HG02884 (cell line): ENCODE data around the gene MAP3K12.
A peak's percentile ranks its signal among the peaks of the same experiment; 100 is the strongest.
"Not testable (repeated sequence)": the region's sequence is repeated elsewhere in the genome, so short reads cannot be mapped to it uniquely, and the experiment has no call there.

Source experiments
- ATAC-seq: cut with Tn5 transposase; IDR thresholded peaks from one replicate; pipeline ENCODE4 v1.9.1; 2021; ENCODE audit warnings: mild to moderate bottlenecking, moderate library complexity; ENCODE audit not compliant: unreplicated experiment

MAP3K12 gene

DNA sequence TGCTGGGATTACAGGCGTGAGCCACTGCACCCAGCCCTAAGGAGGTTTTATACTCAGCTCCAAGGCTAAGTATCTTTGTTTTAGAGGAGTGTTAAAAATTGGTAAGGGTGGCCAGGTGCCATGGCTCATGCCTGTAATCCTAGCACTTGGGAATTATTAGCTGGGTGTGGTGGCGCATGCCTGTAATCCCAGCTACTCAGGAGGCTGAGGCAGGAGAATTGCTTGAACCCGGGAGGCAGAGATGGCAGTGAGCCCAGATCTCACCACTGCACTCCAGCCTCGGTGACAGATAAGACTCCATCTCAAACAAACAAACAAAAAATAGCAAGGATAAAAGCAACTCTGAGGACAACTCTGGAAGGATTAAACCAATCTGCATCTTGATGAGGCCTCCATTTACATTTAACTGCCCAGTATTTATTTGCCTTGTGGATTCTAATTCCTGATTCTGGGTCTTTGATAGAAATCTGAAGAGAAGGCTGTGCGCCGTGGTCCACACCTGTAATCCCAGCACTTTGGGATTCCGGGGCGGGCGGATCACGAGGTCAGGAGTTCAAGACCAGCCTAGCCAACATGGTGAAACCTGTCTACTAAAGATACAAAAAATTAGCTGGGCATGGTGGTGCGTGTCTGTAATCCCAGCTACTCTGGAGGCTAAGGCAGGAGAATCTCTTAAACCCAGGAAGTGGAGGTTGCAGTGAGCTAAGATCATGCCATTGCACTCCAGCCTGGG lies 54.5 kb downstream of the MAP3K12 start:
- not testable (repeated sequence) for ATAC-seq

GRCh38 chr12:53443955-53444354 lies 55.3 kb downstream of the MAP3K12 start:
- no peak for ATAC-seq

DNA sequence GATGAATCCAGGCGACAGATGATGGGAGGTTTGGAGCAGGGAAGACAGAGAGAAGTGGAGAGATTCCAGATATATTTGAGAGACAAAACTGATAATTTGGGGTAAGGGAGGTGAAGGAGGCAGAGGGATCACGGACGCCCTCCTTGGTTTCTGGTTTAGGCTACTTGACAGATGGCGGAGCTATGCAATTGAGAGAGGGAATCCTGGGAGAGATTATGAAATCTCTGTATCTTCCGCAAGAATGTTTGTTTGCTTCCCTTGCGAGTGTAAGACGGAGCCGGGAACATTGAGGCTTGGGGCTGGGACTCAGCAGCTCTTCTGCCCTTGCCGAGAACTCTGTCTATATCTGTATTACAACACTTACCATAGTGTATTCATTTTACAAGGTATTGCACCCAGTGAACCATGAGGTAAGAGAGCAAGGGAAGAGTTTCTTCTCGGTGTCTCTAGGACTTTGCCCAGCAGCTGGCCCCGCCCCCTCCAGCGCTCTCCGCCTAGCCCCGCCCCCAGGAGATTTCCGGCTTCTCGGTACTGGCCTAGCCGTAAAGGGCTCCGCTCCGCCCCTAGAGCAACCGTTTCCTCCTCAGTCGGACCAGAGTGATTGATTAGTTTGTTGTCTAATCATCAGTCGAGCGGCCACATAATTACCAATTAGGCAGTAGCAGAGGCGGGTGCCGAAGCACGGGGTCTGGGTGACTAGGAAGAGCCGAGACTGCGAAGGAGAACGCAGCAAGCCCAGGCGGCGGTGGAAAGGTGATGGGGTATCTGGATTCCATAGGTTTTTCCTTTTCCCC lies 58.0 kb downstream of the MAP3K12 start, which contains the start of gene PRR13:
Gene PRR13 (plus strand): TSS at position 695 of the 794 bp plus-strand sequence. CDS start 981 bp downstream, outside the sequence.
- peak; percentile 94 for ATAC-seq

DNA sequence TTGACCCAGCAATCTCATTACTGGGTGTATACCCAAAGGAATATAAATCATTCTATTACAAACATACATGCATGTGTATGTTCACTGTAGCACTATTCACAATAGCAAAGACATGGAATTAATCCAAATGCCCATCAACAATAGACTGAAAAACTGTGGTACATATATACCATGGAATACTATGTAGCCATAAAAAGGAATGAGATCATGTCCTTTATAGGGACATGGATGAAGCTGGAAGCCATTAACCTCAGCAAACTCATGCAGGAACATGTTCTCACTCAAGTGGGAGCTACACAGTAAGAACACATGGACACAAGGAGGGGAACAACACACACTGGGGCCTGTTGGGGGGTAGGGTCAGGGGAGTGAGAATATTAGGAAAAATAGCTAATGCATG lies 59.7 kb downstream of the MAP3K12 start:
- not testable (repeated sequence) for ATAC-seq

GRCh38 chr12:53435326-53435725 lies 63.9 kb downstream of the MAP3K12 start:
- not testable (repeated sequence) for ATAC-seq

DNA sequence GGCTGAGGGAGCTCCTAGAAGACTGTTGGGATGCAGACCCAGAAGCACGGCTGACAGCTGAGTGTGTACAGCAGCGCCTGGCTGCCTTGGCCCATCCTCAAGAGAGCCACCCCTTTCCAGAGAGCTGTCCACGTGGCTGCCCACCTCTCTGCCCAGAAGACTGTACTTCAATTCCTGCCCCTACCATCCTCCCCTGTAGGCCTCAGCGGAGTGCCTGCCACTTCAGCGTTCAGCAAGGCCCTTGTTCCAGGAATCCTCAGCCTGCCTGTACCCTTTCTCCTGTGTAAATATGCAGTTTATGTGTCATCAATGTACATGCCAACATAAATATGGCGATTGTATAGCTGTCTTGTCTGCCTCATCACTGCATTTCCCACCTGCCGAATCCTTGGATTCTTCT lies 68.1 kb downstream of the MAP3K12 start:
- ATAC-seq = no peak

DNA sequence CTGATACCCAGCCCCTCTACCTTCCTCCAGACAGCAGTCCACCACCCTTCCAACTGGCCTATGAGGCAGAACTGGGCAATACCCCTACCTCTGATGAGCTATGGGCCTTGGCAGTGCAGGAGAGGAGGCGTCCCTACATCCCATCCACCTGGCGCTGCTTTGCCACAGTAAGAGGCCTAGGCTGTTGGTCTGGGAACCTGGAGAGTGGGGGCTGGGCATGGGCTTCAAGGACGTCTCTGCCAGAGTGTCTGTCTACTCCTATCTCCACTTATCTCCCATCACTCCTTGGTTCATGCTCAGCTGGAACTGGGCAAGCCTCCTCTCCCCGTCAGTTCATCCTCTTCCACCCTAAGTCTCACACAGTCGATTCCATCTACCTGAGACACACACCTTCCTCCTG lies 69.1 kb downstream of the MAP3K12 start:
- ATAC-seq = no peak
